Right lobe of liver (tissue), 4 donors: ENCODE data around the gene RBM6.

Experiments used
- CTCF ChIP-seq, 4 donors: fragments of 200-600 bp in 3 of 4; fragments of 450-650 bp in 1 of 4; IDR thresholded peaks; one replicate each; pipeline versions ENCODE4 v1.5.1 to v1.8.0; 2016 to 2022; ENCODE audit warnings: antibody characterized with exemption in 4 of 4, mild to moderate bottlenecking in 2 of 4
- POLR2A ChIP-seq: fragments of 450-650 bp; IDR thresholded peaks from one replicate; pipeline ENCODE4 v1.6.1; 2017; ENCODE audit warnings: antibody characterized with exemption, mild to moderate bottlenecking
- donor health status: DM: no; HTN: no; CAD: no.
- donor health status: DM: no; HTN: no; CAD: no.
- donor health status: DM: no; HTN: yes; CAD: no.

- TF ChIP-seq POLR2A (peak; percentile 48), CTCF (IDR thresholded peaks at IDR 0.05) (no peak)
Measured at GRCh38 chr3:50088725-50089608, 149.0 kb downstream of the RBM6 start, which contains the start of gene RBM5.
